Measurements from ENCODE around the gene IFT88.

Gene IFT88

GRCh38 chr13:20610006-20610405 lies 43.0 kb downstream of the IFT88 start:
- Histone ChIP-seq H3K27ac (no peak overlapping the region), H3K9ac (no peak overlapping the region), H3K4me3 (no peak overlapping the region), H3K9me3 (no peaks in the 10 kb centered on the region), H3K4me2 (no peak overlapping the region), H4K20me1 (no peaks in the 10 kb centered on the region), H3K4me1 (no peaks in the 10 kb centered on the region), H3K36me3 (peaks cover 32% of the 10 kb centered on the region), H3K27me3 (no peaks in the 10 kb centered on the region)
- TF ChIP-seq Cebpa-rat (IDR thresholded peaks at IDR 0.05) = no peak

GRCh38 chr13:20616059-20616797 lies 49.3 kb downstream of the IFT88 start:
- Histone ChIP-seq H4K20me1 (no peaks in the 10 kb centered on the region), H3K27ac (no peak overlapping the region), H3K27me3 (no peaks in the 10 kb centered on the region), H3K4me3 (no peak overlapping the region), H3K4me1 (no peaks in the 10 kb centered on the region), H3K36me3 (no peaks in the 10 kb centered on the region), H3K9me3 (no peaks in the 10 kb centered on the region), H3K9ac (no peak overlapping the region), H3K4me2 (no peak overlapping the region)
- TF ChIP-seq Cebpa-rat (IDR thresholded peaks at IDR 0.05) = no peak

GRCh38 chr13:20623000-20623399 lies 56.0 kb downstream of the IFT88 start:
- Histone ChIP-seq H3K36me3 (peaks cover 15% of the 10 kb centered on the region), H3K9ac (no peak overlapping the region), H3K4me2 (no peak overlapping the region), H4K20me1 (no peaks in the 10 kb centered on the region), H3K27ac (no peak overlapping the region), H3K27me3 (no peaks in the 10 kb centered on the region), H3K9me3 (peaks cover 15% of the 10 kb centered on the region), H3K4me3 (no peak overlapping the region), H3K4me1 (no peaks in the 10 kb centered on the region)
- TF ChIP-seq Cebpa-rat (IDR thresholded peaks at IDR 0.05) = no peak

- H3K36me3 ChIP-seq = peaks cover 15% of the 10 kb centered on the region
- H3K4me2 ChIP-seq = no peak overlapping the region
- H3K27ac ChIP-seq = no peak overlapping the region
- H3K4me1 ChIP-seq = no peaks in the 10 kb centered on the region
- H3K27me3 ChIP-seq = no peaks in the 10 kb centered on the region
- peaks cover 15% of the 10 kb centered on the region for H3K9me3 ChIP-seq
- H3K9ac ChIP-seq = no peak overlapping the region
- TF ChIP-seq Cebpa-rat (IDR thresholded peaks at IDR 0.05) = no peak
- H3K4me3 ChIP-seq = no peak overlapping the region
- no peaks in the 10 kb centered on the region for H4K20me1 ChIP-seq
Observed at GRCh38 chr13:20624213-20624612, 57.3 kb downstream of the IFT88 start.

- Histone ChIP-seq H3K27ac (no peak overlapping the region), H3K36me3 (peaks cover 4% of the 10 kb centered on the region; the same call in 1 of the 2 replicates), H4K20me1 (no peaks in the 10 kb centered on the region), H3K4me3 (no peak overlapping the region), H3K4me1 (no peaks in the 10 kb centered on the region), H3K9me3 (no peaks in the 10 kb centered on the region), H3K9ac (no peak overlapping the region), H3K4me2 (no peak overlapping the region), H3K27me3 (no peaks in the 10 kb centered on the region)
- TF ChIP-seq Cebpa-rat (IDR thresholded peaks at IDR 0.05) = no peak
Observed at GRCh38 chr13:20633802-20634201, 66.8 kb downstream of the IFT88 start.

- no peaks in the 10 kb centered on the region for H3K4me1 ChIP-seq
- no peaks in the 10 kb centered on the region for H4K20me1 ChIP-seq
- peaks cover 4% of the 10 kb centered on the region; the same call in 1 of the 2 replicates for H3K36me3 ChIP-seq
- H3K4me2 ChIP-seq = no peak overlapping the region
- H3K27ac ChIP-seq = no peak overlapping the region
- H3K9me3 ChIP-seq = no peaks in the 10 kb centered on the region
- TF ChIP-seq Cebpa-rat (IDR thresholded peaks at IDR 0.05) = no peak
- H3K4me3 ChIP-seq = no peak overlapping the region
- no peak overlapping the region for H3K9ac ChIP-seq
- H3K27me3 ChIP-seq = no peaks in the 10 kb centered on the region
Observed at GRCh38 chr13:20636079-20636478, 69.1 kb downstream of the IFT88 start.

GRCh38 chr13:20637811-20638210 lies 70.9 kb downstream of the IFT88 start:
- TF ChIP-seq Cebpa-rat (IDR thresholded peaks at IDR 0.05) = no peak
- H3K36me3 ChIP-seq = no peaks in the 10 kb centered on the region; the same call in 1 of the 2 replicates
- H3K9ac ChIP-seq = no peak overlapping the region
- no peaks in the 10 kb centered on the region for H3K9me3 ChIP-seq
- no peak overlapping the region for H3K4me3 ChIP-seq
- no peaks in the 10 kb centered on the region for H4K20me1 ChIP-seq
- no peak overlapping the region for H3K4me2 ChIP-seq
- no peak overlapping the region for H3K27ac ChIP-seq
- no peaks in the 10 kb centered on the region for H3K27me3 ChIP-seq
- H3K4me1 ChIP-seq = no peaks in the 10 kb centered on the region

- no peaks in the 10 kb centered on the region for H4K20me1 ChIP-seq
- no peaks in the 10 kb centered on the region for H3K9me3 ChIP-seq
- H3K27ac ChIP-seq = no peak overlapping the region
- H3K4me2 ChIP-seq = no peak overlapping the region
- no peaks in the 10 kb centered on the region for H3K4me1 ChIP-seq
- no peak for TF ChIP-seq Cebpa-rat (IDR thresholded peaks at IDR 0.05)
- no peak overlapping the region for H3K4me3 ChIP-seq
- H3K9ac ChIP-seq = no peak overlapping the region
- H3K36me3 ChIP-seq = no peaks in the 10 kb centered on the region; the same call in 1 of the 2 replicates
- H3K27me3 ChIP-seq = no peaks in the 10 kb centered on the region
Observed at GRCh38 chr13:20647758-20648157, 80.8 kb downstream of the IFT88 start.

GRCh38 chr13:20652946-20653345 lies 86.0 kb downstream of the IFT88 start:
- Histone ChIP-seq H3K4me1 (no peaks in the 10 kb centered on the region), H3K9me3 (no peaks in the 10 kb centered on the region), H3K36me3 (no peaks in the 10 kb centered on the region), H3K9ac (no peak overlapping the region), H3K27ac (no peak overlapping the region), H3K4me2 (no peak overlapping the region), H3K27me3 (no peaks in the 10 kb centered on the region), H3K4me3 (no peak overlapping the region), H4K20me1 (no peaks in the 10 kb centered on the region)
- TF ChIP-seq Cebpa-rat (IDR thresholded peaks at IDR 0.05) = no peak

GRCh38 chr13:20654156-20654555 lies 87.2 kb downstream of the IFT88 start:
- Histone ChIP-seq H3K27me3 (no peaks in the 10 kb centered on the region), H3K4me1 (peaks cover 4% of the 10 kb centered on the region; the same call in 1 of the 2 replicates), H3K4me3 (no peak overlapping the region), H3K4me2 (no peak overlapping the region), H4K20me1 (no peaks in the 10 kb centered on the region), H3K27ac (no peak overlapping the region), H3K9me3 (no peaks in the 10 kb centered on the region), H3K36me3 (no peaks in the 10 kb centered on the region), H3K9ac (no peak overlapping the region)
- no peak for TF ChIP-seq Cebpa-rat (IDR thresholded peaks at IDR 0.05)

All from BLaER1 (cell line).